ENCODE measurements around the gene SNAI3. TPM values are rescaled to one million over a fixed set of nuclear protein-coding genes. Genes with fewer than 3 reads are reported as not detected.

The SNAI3 gene
- total and polyA plus RNA-seq, 5 donors from 2014 or later, result 10.4 to 17.4 (median 16.1) TPM

DNA sequence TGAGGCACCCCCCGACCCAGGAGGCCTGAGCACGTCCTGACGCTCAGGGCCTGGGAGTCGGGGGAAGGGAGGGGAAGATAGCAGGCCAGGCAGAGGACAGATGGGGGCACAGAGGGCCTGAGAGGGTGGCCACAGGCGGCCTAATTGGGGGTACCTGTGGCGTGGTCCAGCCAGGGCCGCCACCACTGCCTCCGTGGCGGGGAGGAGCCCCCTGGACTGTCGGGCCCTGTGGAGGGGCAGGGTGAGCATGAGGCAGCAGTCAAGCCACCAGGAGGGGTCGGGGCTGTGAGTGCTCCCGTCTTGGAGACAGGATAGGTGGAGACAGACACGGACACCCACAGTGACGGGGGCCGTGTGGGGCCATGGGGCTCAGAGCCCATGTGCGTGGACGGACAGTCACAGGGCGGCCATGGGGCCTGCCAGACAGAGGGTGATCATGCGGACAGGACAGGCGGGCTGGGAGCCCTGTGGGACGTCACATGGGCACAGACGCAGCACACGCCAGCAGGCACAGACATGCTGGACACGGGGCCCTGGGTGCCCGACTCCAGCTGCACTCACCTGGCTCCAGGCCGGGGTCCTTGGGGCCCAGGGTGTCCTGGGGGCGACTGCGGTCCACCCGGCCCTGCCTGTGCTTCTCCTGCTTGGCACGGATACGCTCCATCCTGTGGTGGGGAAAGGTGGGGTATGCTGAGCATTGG, 38.7 kb upstream of the SNAI3 start:
- no peaks in the 10 kb centered on the region for H3K27me3 ChIP-seq (ENCODE audit: control insufficient read depth, insufficient read depth, low read length)
- Mint-ChIP-seq H3K9me3 (peaks cover 0 to 1% (median 0%) of the 10 kb centered on the region in 7 donors), H3K27me3 (no peaks in the 10 kb centered on the region), H3K4me1 (no peaks in the 10 kb centered on the region), H3K4me3 (no peak overlapping the region), H3K36me3 (peaks cover 3% of the 10 kb centered on the region), H3K27ac (peak overlapping the region in 1 of 3 donors; percentile 26)
- no peak overlapping the region for H3K27ac ChIP-seq (ENCODE audit: insufficient read depth, low read length, poor library complexity, severe bottlenecking)
- no peak overlapping the region for H3K4me3 ChIP-seq (ENCODE audit: low read depth, low read length)
- no peaks in the 10 kb centered on the region for H3K9me3 ChIP-seq (ENCODE audit: control insufficient read depth in 2 of 2, low read length in 2 of 2)
- ATAC-seq (ENCODE audit: low read depth in 2 of 2), result no peak
- no peak for DNase-seq
- H3K36me3 ChIP-seq (ENCODE audit: control insufficient read depth, insufficient read depth, low read length), result peaks cover 71% of the 10 kb centered on the region
- no peaks in the 10 kb centered on the region for H3K4me1 ChIP-seq (ENCODE audit: control insufficient read depth, insufficient read depth, low read length, poor library complexity, severe bottlenecking)

DNA sequence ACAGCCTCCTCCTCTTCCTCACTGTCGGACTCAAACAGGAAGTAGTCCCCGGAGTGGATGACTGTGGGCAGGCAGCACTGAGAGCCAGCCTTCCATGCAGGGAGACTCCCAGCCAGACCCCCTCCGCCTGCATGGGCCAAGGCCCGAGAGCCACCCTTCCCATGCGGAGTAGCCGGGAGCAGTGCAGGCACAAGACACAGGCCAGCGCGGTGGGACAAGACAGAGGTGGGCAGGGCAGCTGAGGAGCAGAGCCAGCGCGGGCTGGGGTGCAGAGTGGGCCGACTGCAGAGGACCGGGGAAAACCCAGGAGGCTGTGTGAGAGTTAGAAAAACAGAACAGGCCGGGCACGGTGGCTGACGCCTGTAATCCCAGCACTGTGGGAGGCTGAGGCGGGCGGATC, 37.6 kb upstream of the SNAI3 start:
- Mint-ChIP-seq H3K36me3 (peaks cover 6% of the 10 kb centered on the region), H3K4me3 (no peak overlapping the region), H3K4me1 (no peaks in the 10 kb centered on the region), H3K27me3 (no peaks in the 10 kb centered on the region), H3K27ac (no peak overlapping the region), H3K9me3 (peaks cover 0 to 1% (median 0%) of the 10 kb centered on the region in 7 donors)
- H3K27ac ChIP-seq (ENCODE audit: insufficient read depth, low read length, poor library complexity, severe bottlenecking), result no peak overlapping the region
- no peaks in the 10 kb centered on the region for H3K4me1 ChIP-seq (ENCODE audit: control insufficient read depth, insufficient read depth, low read length, poor library complexity, severe bottlenecking)
- DNase-seq, result no peak
- H3K36me3 ChIP-seq (ENCODE audit: control insufficient read depth, insufficient read depth, low read length), result peaks cover 80% of the 10 kb centered on the region
- no peaks in the 10 kb centered on the region for H3K27me3 ChIP-seq (ENCODE audit: control insufficient read depth, insufficient read depth, low read length)
- ATAC-seq (ENCODE audit: low read depth in 2 of 2), result no peak
- no peak overlapping the region for H3K4me3 ChIP-seq (ENCODE audit: low read depth, low read length)
- no peaks in the 10 kb centered on the region for H3K9me3 ChIP-seq (ENCODE audit: control insufficient read depth in 2 of 2, low read length in 2 of 2)

DNA sequence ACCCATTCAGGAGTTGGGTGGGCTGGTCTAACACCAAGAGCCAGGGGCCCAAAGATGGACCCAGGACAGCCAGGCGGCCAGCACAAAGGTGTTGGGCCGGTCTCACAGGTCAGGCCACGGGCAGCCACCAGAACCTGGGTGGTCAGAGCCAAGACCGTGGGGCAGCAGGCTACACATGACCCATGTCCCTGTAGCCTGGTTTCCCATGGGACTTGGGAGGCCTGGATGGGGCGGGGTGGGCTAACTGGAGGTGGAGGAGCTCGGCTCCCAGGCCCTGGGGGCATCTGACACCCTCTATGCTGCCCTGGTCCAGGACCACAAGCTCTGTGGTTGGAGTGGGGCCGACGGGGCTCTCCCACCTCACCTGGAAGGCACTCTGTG, 37.2 kb upstream of the SNAI3 start:
- DNase-seq, result no peak
- no peak for ATAC-seq (ENCODE audit: low read depth in 2 of 2)
- H3K27me3 ChIP-seq (ENCODE audit: control insufficient read depth, insufficient read depth, low read length), result no peaks in the 10 kb centered on the region
- Mint-ChIP-seq H3K27me3 (no peaks in the 10 kb centered on the region), H3K4me3 (no peak overlapping the region), H3K27ac (no peak overlapping the region), H3K4me1 (no peaks in the 10 kb centered on the region), H3K9me3 (peaks cover 0 to 1% (median 0%) of the 10 kb centered on the region in 7 donors), H3K36me3 (peaks cover 6% of the 10 kb centered on the region)
- no peaks in the 10 kb centered on the region for H3K9me3 ChIP-seq (ENCODE audit: control insufficient read depth in 2 of 2, low read length in 2 of 2)
- no peaks in the 10 kb centered on the region for H3K4me1 ChIP-seq (ENCODE audit: control insufficient read depth, insufficient read depth, low read length, poor library complexity, severe bottlenecking)
- H3K4me3 ChIP-seq (ENCODE audit: low read depth, low read length), result no peak overlapping the region
- H3K27ac ChIP-seq (ENCODE audit: insufficient read depth, low read length, poor library complexity, severe bottlenecking), result no peak overlapping the region
- H3K36me3 ChIP-seq (ENCODE audit: control insufficient read depth, insufficient read depth, low read length), result peaks cover 82% of the 10 kb centered on the region

DNA sequence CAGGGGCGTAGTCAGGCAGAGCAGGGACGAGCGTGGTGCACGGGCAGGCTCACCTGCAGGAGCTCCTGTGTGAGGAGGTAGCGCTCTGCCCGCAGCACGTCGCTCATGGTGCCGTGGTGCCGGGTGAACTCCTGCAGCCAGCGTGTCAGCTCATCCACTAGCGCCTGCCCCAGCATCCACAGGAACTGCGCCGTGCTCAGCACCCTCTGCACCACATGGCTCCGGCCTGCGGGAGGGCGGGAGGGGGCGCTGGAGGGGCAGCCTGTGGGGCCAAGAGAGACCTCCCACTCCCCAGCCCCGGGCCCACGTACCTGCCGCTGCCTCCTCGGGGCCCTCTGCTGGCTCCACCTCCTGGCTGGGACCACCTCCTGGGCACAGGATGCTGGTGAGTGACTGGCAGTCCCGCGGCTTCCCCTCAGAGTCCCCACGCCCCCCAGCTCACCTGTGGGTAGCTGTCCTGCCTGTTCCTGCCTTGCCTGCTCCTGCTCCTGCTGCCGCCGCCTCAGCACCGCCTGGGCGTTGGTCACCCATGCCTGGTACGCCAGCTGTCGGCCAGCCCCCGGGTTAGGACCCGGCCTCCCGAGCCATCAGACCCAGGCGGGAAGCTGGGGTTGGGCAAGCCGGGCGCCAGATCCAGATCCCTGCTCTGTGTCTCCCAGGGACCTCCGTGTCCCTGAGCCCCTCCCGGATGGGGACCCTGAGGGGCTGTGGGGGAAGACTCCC, 36.6 kb upstream of the SNAI3 start:
- no peak overlapping the region for H3K4me3 Mint-ChIP-seq
- Histone ChIP-seq H3K4me1 (ENCODE audit: control insufficient read depth, insufficient read depth, low read length, poor library complexity, severe bottlenecking) (no peaks in the 10 kb centered on the region), H3K27ac (ENCODE audit: insufficient read depth, low read length, poor library complexity, severe bottlenecking) (no peak overlapping the region), H3K36me3 (ENCODE audit: control insufficient read depth, insufficient read depth, low read length) (peaks cover 86% of the 10 kb centered on the region), H3K9me3 (ENCODE audit: control insufficient read depth in 2 of 2, low read length in 2 of 2) (no peaks in the 10 kb centered on the region), H3K27me3 (ENCODE audit: control insufficient read depth, insufficient read depth, low read length) (no peaks in the 10 kb centered on the region), H3K4me3 (ENCODE audit: low read depth, low read length) (no peak overlapping the region)
- H3K36me3 Mint-ChIP-seq, result peaks cover 6% of the 10 kb centered on the region
- no peaks in the 10 kb centered on the region for H3K27me3 Mint-ChIP-seq
- H3K9me3 Mint-ChIP-seq, result peaks cover 0 to 1% (median 0%) of the 10 kb centered on the region in 7 donors
- no peak for ATAC-seq (ENCODE audit: low read depth in 2 of 2)
- no peaks in the 10 kb centered on the region for H3K4me1 Mint-ChIP-seq
- DNase-seq, result no peak
- no peak overlapping the region for H3K27ac Mint-ChIP-seq

DNA sequence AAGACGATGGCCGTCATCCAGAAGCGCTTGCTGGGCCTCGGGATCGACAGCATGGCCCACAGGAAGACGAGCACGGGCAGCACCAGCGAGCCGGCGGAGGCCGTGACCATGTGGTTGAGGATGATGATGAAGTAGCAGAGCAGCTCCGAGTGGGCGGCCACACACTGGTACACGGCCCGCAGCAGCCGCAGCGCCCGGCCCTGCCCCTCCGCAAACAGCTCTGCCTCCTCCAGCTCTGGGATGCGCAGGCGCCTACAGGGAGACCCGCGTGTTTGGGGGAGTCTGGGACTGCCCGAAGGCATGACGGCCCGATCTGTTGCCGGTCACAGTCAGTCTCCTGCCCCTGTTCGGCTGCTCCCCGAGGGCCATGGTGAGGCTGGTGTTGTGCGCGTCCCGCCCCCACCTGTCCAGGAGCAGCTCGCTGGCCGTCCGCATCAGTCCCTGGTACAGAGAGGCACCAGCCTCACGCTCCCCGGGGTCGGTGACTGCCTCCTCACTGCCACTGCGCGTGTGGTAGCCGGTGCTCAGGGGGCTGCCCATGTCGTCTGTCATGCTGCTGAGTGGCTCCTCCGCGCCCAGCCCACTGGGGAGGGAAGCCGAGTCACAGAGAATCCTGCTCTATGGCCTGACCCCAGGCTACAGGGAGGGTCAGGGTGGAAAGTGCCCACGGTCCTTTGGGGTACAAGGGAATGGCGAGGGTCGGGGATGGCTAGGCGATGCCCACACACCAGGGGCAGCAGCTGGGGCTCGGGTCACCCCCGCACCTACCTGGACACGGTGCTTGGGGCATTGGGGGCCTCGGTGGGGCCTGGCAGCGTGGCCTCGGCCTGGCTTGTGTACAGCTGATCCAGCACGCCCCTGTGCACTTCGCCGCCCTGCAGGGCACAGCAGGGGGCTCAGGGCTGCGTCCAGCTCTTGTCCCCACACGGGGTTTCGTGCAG, 35.8 kb upstream of the SNAI3 start:
- Histone ChIP-seq H3K27me3 (ENCODE audit: control insufficient read depth, insufficient read depth, low read length) (no peaks in the 10 kb centered on the region), H3K36me3 (ENCODE audit: control insufficient read depth, insufficient read depth, low read length) (peaks cover 86% of the 10 kb centered on the region), H3K27ac (ENCODE audit: insufficient read depth, low read length, poor library complexity, severe bottlenecking) (no peak overlapping the region), H3K4me3 (ENCODE audit: low read depth, low read length) (no peak overlapping the region), H3K9me3 (ENCODE audit: control insufficient read depth in 2 of 2, low read length in 2 of 2) (no peaks in the 10 kb centered on the region), H3K4me1 (ENCODE audit: control insufficient read depth, insufficient read depth, low read length, poor library complexity, severe bottlenecking) (no peaks in the 10 kb centered on the region)
- Mint-ChIP-seq H3K9me3 (peaks cover 0 to 1% (median 0%) of the 10 kb centered on the region in 7 donors), H3K27ac (no peak overlapping the region), H3K27me3 (no peaks in the 10 kb centered on the region), H3K4me3 (no peak overlapping the region), H3K4me1 (no peaks in the 10 kb centered on the region), H3K36me3 (peaks cover 9% of the 10 kb centered on the region)
- DNase-seq (no peak), ATAC-seq (ENCODE audit: low read depth in 2 of 2) (no peak)

DNA sequence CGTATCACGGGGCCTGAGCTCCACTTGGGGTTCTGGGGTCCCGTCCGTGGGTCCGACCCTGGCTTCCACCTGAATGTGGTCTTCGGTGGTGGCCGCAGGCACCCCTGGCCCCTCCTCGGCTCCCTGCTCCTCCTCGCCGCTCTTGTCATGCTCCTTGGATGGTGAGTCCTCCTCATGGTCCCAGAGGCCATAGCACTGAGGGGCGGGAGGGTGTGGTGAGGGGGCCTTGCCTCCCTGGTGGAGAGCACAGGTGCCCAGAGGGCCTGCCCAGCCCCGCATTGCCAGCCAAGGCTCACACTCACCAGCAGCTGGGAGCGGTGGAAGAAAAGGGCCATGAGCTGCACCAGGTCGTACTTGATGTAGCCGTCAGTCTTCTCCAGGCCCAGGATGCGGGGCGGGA, 34.9 kb upstream of the SNAI3 start:
- Mint-ChIP-seq H3K27ac (no peak overlapping the region), H3K36me3 (peaks cover 11% of the 10 kb centered on the region), H3K27me3 (no peaks in the 10 kb centered on the region), H3K4me1 (no peaks in the 10 kb centered on the region), H3K9me3 (peaks cover 0 to 1% (median 0%) of the 10 kb centered on the region in 7 donors), H3K4me3 (no peak overlapping the region)
- Histone ChIP-seq H3K9me3 (ENCODE audit: control insufficient read depth in 2 of 2, low read length in 2 of 2) (no peaks in the 10 kb centered on the region), H3K4me3 (ENCODE audit: low read depth, low read length) (no peak overlapping the region), H3K4me1 (ENCODE audit: control insufficient read depth, insufficient read depth, low read length, poor library complexity, severe bottlenecking) (no peaks in the 10 kb centered on the region), H3K27ac (ENCODE audit: insufficient read depth, low read length, poor library complexity, severe bottlenecking) (no peak overlapping the region), H3K27me3 (ENCODE audit: control insufficient read depth, insufficient read depth, low read length) (no peaks in the 10 kb centered on the region), H3K36me3 (ENCODE audit: control insufficient read depth, insufficient read depth, low read length) (peaks cover 87% of the 10 kb centered on the region)
- ATAC-seq (ENCODE audit: low read depth in 2 of 2) (no peak), DNase-seq (no peak)

DNA sequence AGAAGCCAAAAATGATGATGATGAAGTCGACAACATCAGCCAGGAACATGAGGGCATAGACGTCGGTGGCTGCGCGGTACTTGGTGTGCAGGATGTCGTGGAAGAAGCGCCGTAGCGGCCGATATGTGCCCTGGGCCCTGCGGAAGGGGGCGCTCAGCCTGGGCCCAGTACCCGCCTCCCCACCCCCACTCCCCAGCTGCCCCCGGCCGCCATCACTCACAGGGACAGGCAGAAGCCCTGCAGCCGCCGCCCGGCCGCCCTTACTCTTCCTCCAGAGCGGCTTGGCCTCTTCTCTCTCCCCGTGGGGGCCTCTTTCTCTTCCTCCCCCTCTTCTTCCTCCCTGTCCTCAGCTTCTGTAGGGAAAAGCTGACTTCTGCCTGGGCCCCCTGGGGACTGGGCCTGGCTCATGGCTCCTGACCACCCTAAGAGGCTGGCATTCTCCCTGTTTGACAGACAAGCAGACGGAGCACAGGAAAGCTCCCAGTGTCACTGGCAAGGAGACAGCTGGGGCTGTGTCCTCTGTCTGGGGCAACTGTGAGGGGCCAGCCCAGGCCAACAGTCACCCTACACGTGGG, 34.2 kb upstream of the SNAI3 start:
- no peak overlapping the region for H3K27ac ChIP-seq (ENCODE audit: insufficient read depth, low read length, poor library complexity, severe bottlenecking)
- H3K36me3 Mint-ChIP-seq, result peaks cover 11% of the 10 kb centered on the region

More for the DNA sequence above, 34.2 kb upstream of the SNAI3 start:
- Mint-ChIP-seq H3K27ac (peak overlapping the region in 1 of 3 donors; percentile 32), H3K4me1 (no peaks in the 10 kb centered on the region), H3K4me3 (peak overlapping the region in 1 of 4 donors; percentile 11), H3K9me3 (peaks cover 0 to 1% (median 0%) of the 10 kb centered on the region in 7 donors), H3K27me3 (no peaks in the 10 kb centered on the region)
- ATAC-seq (ENCODE audit: low read depth in 2 of 2) (no peak), DNase-seq (no peak)
- H3K36me3 ChIP-seq (ENCODE audit: control insufficient read depth, insufficient read depth, low read length), result peaks cover 87% of the 10 kb centered on the region
- H3K4me1 ChIP-seq (ENCODE audit: control insufficient read depth, insufficient read depth, low read length, poor library complexity, severe bottlenecking), result no peaks in the 10 kb centered on the region
- no peaks in the 10 kb centered on the region for H3K9me3 ChIP-seq (ENCODE audit: control insufficient read depth in 2 of 2, low read length in 2 of 2)
- no peak overlapping the region for H3K4me3 ChIP-seq (ENCODE audit: low read depth, low read length)
- no peaks in the 10 kb centered on the region for H3K27me3 ChIP-seq (ENCODE audit: control insufficient read depth, insufficient read depth, low read length)
